Astrocyte (in vitro differentiated cells and primary cell): ENCODE data around the gene SMPDL3A. TPM values are rescaled to one million over a fixed set of nuclear protein-coding genes. Genes with fewer than 3 reads are reported as not detected.
A peak's percentile ranks its signal among the peaks of the same experiment; 100 is the strongest.

Experiments
- DNase-seq: peaks from one replicate; pipeline ENCODE4 v3.0.0-alpha.2; 2010; ENCODE audit warnings: low read depth
- FAIRE-seq: peaks from 2 replicates; lab custom pipeline; 2011; peaks lifted over from hg19 to GRCh38; lab: Jason Lieb, UNC
- H2AFZ ChIP-seq: 2 replicates; pipeline ENCODE4 v1.6.0; 2012; ENCODE audit warnings: low read depth, low read length, inconsistent platforms
- H3K27ac ChIP-seq: 2 replicates; pipeline ENCODE4 v1.5.1; 2011; ENCODE audit warnings: low read depth, low read length, inconsistent platforms
- H3K27me3 ChIP-seq: 2 replicates; pipeline ENCODE4 v1.6.0; 2011; ENCODE audit warnings: low read length, inconsistent platforms; ENCODE audit not compliant: insufficient read depth
- H3K36me3 ChIP-seq: 2 replicates; pipeline ENCODE4 v1.5.1; 2011; ENCODE audit warnings: low read length, inconsistent platforms; ENCODE audit not compliant: insufficient read depth
- H3K4me1 ChIP-seq: 2 replicates; pipeline ENCODE4 v1.5.1; 2011; ENCODE audit warnings: low read length, inconsistent platforms; ENCODE audit not compliant: insufficient read depth
- H3K4me2 ChIP-seq: 2 replicates; pipeline ENCODE4 v1.6.0; 2012; ENCODE audit warnings: low read length, inconsistent platforms
- H3K4me3 ChIP-seq: 2 replicates; pipeline ENCODE4 v1.5.1; 2011; ENCODE audit warnings: low read depth, mild to moderate bottlenecking, low read length, inconsistent platforms; ENCODE audit not compliant: insufficient read depth
- H3K79me2 ChIP-seq: 2 replicates; pipeline ENCODE4 v1.6.0; 2012; ENCODE audit warnings: mild to moderate bottlenecking, low read length, inconsistent platforms; ENCODE audit not compliant: insufficient read depth
- H3K9ac ChIP-seq: 2 replicates; pipeline ENCODE4 v1.6.0; 2012; ENCODE audit warnings: mild to moderate bottlenecking, low read length, inconsistent platforms
- H3K9me3 ChIP-seq: 2 replicates; pipeline ENCODE4 v1.5.1; 2012; ENCODE audit warnings: low read depth, mild to moderate bottlenecking, low read length, inconsistent platforms; ENCODE audit not compliant: insufficient read depth
- H4K20me1 ChIP-seq: 2 replicates; pipeline ENCODE4 v1.6.0; 2012; ENCODE audit warnings: low read length, inconsistent platforms; ENCODE audit not compliant: insufficient read depth
- H3K27ac Mint-ChIP-seq: one replicate; pipeline ENCODE4 v1.8.0; 2021; ENCODE audit warnings: mild to moderate bottlenecking, mixed read lengths; ENCODE audit not compliant: unreplicated experiment
- H3K27me3 Mint-ChIP-seq: one replicate; pipeline ENCODE4 v1.8.0; 2021; ENCODE audit warnings: low read depth, mixed read lengths; ENCODE audit not compliant: unreplicated experiment
- H3K36me3 Mint-ChIP-seq: one replicate; pipeline ENCODE4 v1.8.0; 2021; ENCODE audit warnings: low read depth, mixed read lengths; ENCODE audit not compliant: unreplicated experiment
- H3K4me1 Mint-ChIP-seq: one replicate; pipeline ENCODE4 v1.8.0; 2021; ENCODE audit warnings: low read depth, mixed read lengths; ENCODE audit not compliant: unreplicated experiment
- H3K4me3 Mint-ChIP-seq: one replicate; pipeline ENCODE4 v1.8.0; 2021; ENCODE audit warnings: mild to moderate bottlenecking, moderate library complexity, mixed read lengths; ENCODE audit not compliant: unreplicated experiment
- H3K9me3 Mint-ChIP-seq: one replicate; pipeline ENCODE4 v1.8.0; 2021; ENCODE audit warnings: mild to moderate bottlenecking, mixed read lengths; ENCODE audit not compliant: unreplicated experiment
- EZH2 ChIP-seq: IDR thresholded peaks from 2 replicates; pipeline ENCODE4 v1.6.1; 2012; ENCODE audit warnings: mild to moderate bottlenecking, low read length, inconsistent platforms; ENCODE audit not compliant: insufficient read depth
- total RNA-seq: library from RNA; stranded (reverse); gene quantifications from 2 replicates; pipeline ENCODE4 v1.2.1, GENCODE V29; 2021
- TF ChIP-seq, protein P1 (sequence below): IDR thresholded peaks from 2 replicates; pipeline ENCODE4 v1.5.1; 2011; ENCODE audit warnings: low read depth, mild to moderate bottlenecking, inconsistent platforms, low read length, moderate library complexity; ENCODE audit not compliant: insufficient read depth

SMPDL3A gene
- total RNA-seq, 1 donor from 2014 or later = 7.3 TPM

DNA sequence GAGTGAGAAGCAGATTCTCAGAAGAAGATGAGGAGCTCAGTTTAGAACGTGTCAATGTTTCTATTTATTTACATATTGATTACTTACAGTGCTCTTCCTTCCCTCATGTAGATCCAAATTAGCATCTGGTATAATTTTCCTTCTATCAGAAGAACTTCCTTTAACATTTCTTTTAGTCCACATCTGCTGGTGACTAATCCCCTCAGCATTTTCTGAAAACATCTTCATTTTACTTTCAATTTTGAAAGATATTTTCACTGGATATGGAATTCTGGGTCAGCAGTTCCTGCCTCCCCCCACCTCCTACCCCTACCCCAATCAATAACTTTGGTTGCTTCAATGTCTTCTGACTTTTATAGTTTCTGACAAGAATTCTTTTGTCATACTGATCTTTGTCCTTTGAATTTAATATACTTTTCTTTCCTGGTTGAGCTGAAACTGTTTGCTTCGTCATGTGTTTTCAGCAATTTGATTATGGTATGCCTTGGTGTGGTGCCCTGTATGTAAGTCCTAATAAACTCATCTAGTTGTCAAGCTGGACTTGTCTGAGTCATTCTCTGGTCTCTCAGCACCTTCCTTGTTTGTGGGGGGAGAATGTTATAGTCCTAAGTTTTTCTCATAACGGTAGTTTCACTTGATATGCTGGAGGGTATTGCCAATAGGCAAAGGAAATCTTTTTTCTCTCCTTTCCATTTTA, 57.0 kb downstream of the SMPDL3A start:
- Histone ChIP-seq H3K4me1 (no peaks in the 10 kb centered on the region), H3K36me3 (no peaks in the 10 kb centered on the region), H4K20me1 (no peaks in the 10 kb centered on the region), H3K27ac (no peak overlapping the region), H3K4me3 (no peak overlapping the region), H3K27me3 (no peaks in the 10 kb centered on the region), H2AFZ (no peak overlapping the region), H3K79me2 (no peaks in the 10 kb centered on the region), H3K4me2 (peak overlapping the region; percentile 45), H3K9me3 (no peaks in the 10 kb centered on the region), H3K9ac (no peak overlapping the region)
- Mint-ChIP-seq H3K36me3 (no peaks in the 10 kb centered on the region), H3K4me3 (no peak overlapping the region), H3K27ac (no peak overlapping the region), H3K4me1 (peaks cover 5% of the 10 kb centered on the region), H3K27me3 (peaks cover 9% of the 10 kb centered on the region), H3K9me3 (peaks cover 6% of the 10 kb centered on the region)
- DNase-seq (peak; percentile 21), FAIRE-seq (no peak)
- TF ChIP-seq EZH2 = no peak
- TF ChIP-seq, protein P1, sequence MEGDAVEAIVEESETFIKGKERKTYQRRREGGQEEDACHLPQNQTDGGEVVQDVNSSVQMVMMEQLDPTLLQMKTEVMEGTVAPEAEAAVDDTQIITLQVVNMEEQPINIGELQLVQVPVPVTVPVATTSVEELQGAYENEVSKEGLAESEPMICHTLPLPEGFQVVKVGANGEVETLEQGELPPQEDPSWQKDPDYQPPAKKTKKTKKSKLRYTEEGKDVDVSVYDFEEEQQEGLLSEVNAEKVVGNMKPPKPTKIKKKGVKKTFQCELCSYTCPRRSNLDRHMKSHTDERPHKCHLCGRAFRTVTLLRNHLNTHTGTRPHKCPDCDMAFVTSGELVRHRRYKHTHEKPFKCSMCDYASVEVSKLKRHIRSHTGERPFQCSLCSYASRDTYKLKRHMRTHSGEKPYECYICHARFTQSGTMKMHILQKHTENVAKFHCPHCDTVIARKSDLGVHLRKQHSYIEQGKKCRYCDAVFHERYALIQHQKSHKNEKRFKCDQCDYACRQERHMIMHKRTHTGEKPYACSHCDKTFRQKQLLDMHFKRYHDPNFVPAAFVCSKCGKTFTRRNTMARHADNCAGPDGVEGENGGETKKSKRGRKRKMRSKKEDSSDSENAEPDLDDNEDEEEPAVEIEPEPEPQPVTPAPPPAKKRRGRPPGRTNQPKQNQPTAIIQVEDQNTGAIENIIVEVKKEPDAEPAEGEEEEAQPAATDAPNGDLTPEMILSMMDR = no peak

DNA sequence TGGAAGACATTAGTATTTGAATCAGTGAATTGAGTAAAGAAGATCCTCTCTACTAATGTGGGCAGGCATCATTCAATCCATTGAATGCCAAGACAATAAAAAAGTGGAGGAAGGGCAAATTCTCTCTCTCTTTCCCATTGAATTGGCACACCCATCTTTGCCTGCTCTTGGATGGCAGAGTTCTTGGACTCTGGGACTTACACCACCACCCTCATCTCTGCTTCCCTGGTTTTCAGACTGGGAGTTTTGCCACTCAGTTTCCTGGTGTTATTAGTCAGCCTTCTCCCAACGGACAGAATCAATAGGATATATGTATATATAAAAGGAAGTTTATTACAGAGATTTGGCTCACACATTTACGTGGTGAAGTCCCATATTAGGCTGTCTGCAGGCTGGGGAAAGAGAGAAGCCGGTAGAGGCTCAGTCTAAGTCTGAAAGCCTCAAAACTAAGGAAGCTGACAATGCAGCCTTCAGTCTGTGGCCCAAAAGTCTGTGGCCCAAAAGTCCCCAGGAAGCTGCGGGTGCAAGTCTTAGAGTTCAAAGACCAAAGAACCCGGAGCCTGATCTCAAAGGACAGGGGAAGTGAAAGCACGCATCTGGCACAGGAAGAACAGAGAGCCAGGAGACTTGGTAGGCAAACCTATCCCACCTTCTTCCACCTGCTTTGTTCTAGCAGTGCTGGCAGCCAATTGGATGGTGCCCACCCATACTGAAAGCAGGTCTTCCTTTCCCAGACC, 64.4 kb downstream of the SMPDL3A start:
- Histone ChIP-seq H3K4me3 (no peak overlapping the region), H3K36me3 (no peaks in the 10 kb centered on the region), H3K79me2 (no peaks in the 10 kb centered on the region), H3K9me3 (no peaks in the 10 kb centered on the region), H3K4me2 (no peak overlapping the region), H2AFZ (no peak overlapping the region), H3K27me3 (no peaks in the 10 kb centered on the region), H3K4me1 (no peaks in the 10 kb centered on the region), H3K27ac (no peak overlapping the region), H3K9ac (no peak overlapping the region), H4K20me1 (no peaks in the 10 kb centered on the region)
- H3K36me3 Mint-ChIP-seq = no peaks in the 10 kb centered on the region
- no peaks in the 10 kb centered on the region for H3K27me3 Mint-ChIP-seq
- no peak overlapping the region for H3K4me3 Mint-ChIP-seq
- H3K4me1 Mint-ChIP-seq = no peaks in the 10 kb centered on the region
- H3K9me3 Mint-ChIP-seq = peaks cover 6% of the 10 kb centered on the region
- TF ChIP-seq EZH2 = no peak
- TF ChIP-seq, protein P1 = no peak
- DNase-seq (no peak), FAIRE-seq (no peak)
- no peak overlapping the region for H3K27ac Mint-ChIP-seq

Other genes starting within 250 kb of the SMPDL3A start
- gene PKIB, start 178.9 kb upstream of the SMPDL3A start, total RNA-seq = 64.1 and 74.6 TPM in 2 replicates
- gene FABP7, start 9.5 kb upstream of the SMPDL3A start, total RNA-seq = 0.43 and 1.1 TPM in 2 replicates
- not detected in 2 replicates for gene CLVS2, start 207.0 kb downstream of the SMPDL3A start, total RNA-seq